Heart left ventricle (tissue), 13 donors: ENCODE data around the gene KCNMA1.

Experiments used
- CTCF ChIP-seq, 12 donors: fragments of 200-600 bp; sonication (generic) in 4 of 12; IDR thresholded peaks; one replicate each; pipeline versions ENCODE4 v1.5.0 to v1.8.0; 2018 to 2022; ENCODE audit warnings: antibody characterized with exemption in 12 of 12, mild to moderate bottlenecking in 5 of 12
- POLR2A ChIP-seq, 2 donors: fragments of 450-650 bp; IDR thresholded peaks; one replicate each; pipeline ENCODE4 v1.6.1; 2017; ENCODE audit warnings: antibody characterized with exemption in 2 of 2, mild to moderate bottlenecking in 2 of 2, moderate library complexity in 2 of 2
- donor health status: ischemic (EF 13 %, LVEDD 7.1; RV severe dilation, severe dysfunction).
- donor health status: DM: no; HTN: yes; CAD: no.
- donor health status: DM: no; HTN: no; CAD: no.
- donor health status: ischemic (EF 25% LVEDD 6.9; RV normal size, moderate dysfunction).
- donor health status: ischemic (EF 25% LVEDD 5.7; RV mildly dilated, moderate dysfunction).
- donor health status: ischemic (EF 35%, LVEDD 5.7; RV mildly dilated, moderate dysfunction).
- donor health status: nonischemic (EF 11% LVEDD 7.7; RV severe dilation, severe dysfunction).
- donor health status: DM: yes; HTN: yes; CAD: no.
- donor health status: PGD.
- donor health status: ischemic (EF 29% LVEDD 5.4; RV normal size, mild dysfunction).
- donor health status: nonischemic (EF 23%, LVEDD 6.1; RV moderate dilation, normal function).

- TF ChIP-seq CTCF (IDR thresholded peaks at IDR 0.05) (no peak), POLR2A (IDR thresholded peaks at IDR 0.05) (no peak)
Observed at GRCh38 chr10:77007834-77008233, 629.8 kb downstream of the KCNMA1 start.
